GM23338 (cell line): ENCODE measurements around the gene TAS2R10. TPM values are rescaled to one million over a fixed set of nuclear protein-coding genes. Genes with fewer than 3 reads are reported as not detected.

Experiments
- ATAC-seq: fragments of 200-7000 bp; cut with Tn5 transposase; 3 replicates; pipeline ENCODE4 v1.9.1; 2020
- DNase-seq: peaks from one replicate; pipeline ENCODE4 v3.0.0-alpha.2; 2015; ENCODE audit warnings: low spot score
- H2AFZ ChIP-seq: fragments of 200-600 bp; sonication (generic); 2 replicates; pipeline ENCODE4 v1.8.0; 2016; ENCODE audit warnings: antibody characterized with exemption, mild to moderate bottlenecking, moderate library complexity
- H3F3A ChIP-seq: fragments of 200-600 bp; sonication (generic); replicated peaks from 2 replicates; pipeline ENCODE4 v1.8.0; 2017; ENCODE audit warnings: antibody characterized with exemption, mixed run types, low read depth
- H3K27ac ChIP-seq: fragments of 200-600 bp; sonication (generic); 2 replicates; pipeline ENCODE4 v1.6.1; 2016; ENCODE audit warnings: low read depth
- H3K27me3 ChIP-seq: fragments of 200-600 bp; sonication (generic); 2 replicates; pipeline ENCODE4 v1.8.0; 2016; ENCODE audit warnings: mild to moderate bottlenecking, mixed run types, moderate library complexity; ENCODE audit not compliant: insufficient read depth
- H3K36me3 ChIP-seq: fragments of 200-600 bp; sonication (generic); 2 replicates; pipeline ENCODE4 v1.8.0; 2016; ENCODE audit warnings: mild to moderate bottlenecking; ENCODE audit not compliant: insufficient read depth
- H3K4me1 ChIP-seq: fragments of 200-600 bp; sonication (generic); 2 replicates; pipeline ENCODE4 v1.8.0; 2016; ENCODE audit warnings: mild to moderate bottlenecking, moderate library complexity; ENCODE audit not compliant: insufficient read depth
- H3K4me2 ChIP-seq: fragments of 200-600 bp; sonication (generic); 2 replicates; pipeline ENCODE4 v1.7.1; 2017; ENCODE audit warnings: mixed run types
- H3K4me3 ChIP-seq: fragments of 200-600 bp; sonication (generic); 2 replicates; pipeline ENCODE4 v1.6.1; 2016; ENCODE audit warnings: mixed run types
- H3K79me2 ChIP-seq: fragments of 200-600 bp; sonication (generic); replicated peaks from 2 replicates; pipeline ENCODE4 v1.8.0; 2017; ENCODE audit warnings: mild to moderate bottlenecking; ENCODE audit not compliant: insufficient read depth
- H3K9me2 ChIP-seq: fragments of 200-600 bp; sonication (generic); 2 replicates; pipeline ENCODE4 v1.8.0; 2017; ENCODE audit not compliant: insufficient read depth
- H4K20me1 ChIP-seq: fragments of 200-600 bp; sonication (generic); replicated peaks from 2 replicates; pipeline ENCODE4 v1.8.0; 2017; ENCODE audit warnings: mild to moderate bottlenecking; ENCODE audit not compliant: insufficient read depth
- H3K27ac Mint-ChIP-seq: 2 replicates; pipeline ENCODE4 v1.8.0; 2020; ENCODE audit warnings: inconsistent platforms, mild to moderate bottlenecking, moderate library complexity, mixed read lengths
- H3K27me3 Mint-ChIP-seq: 3 replicates; pipeline ENCODE4 v1.8.0; 2022; ENCODE audit warnings: low read depth, mild to moderate bottlenecking, moderate library complexity, mixed read lengths, inconsistent platforms; ENCODE audit not compliant: insufficient read depth, poor library complexity
- H3K36me3 Mint-ChIP-seq: 3 replicates; pipeline ENCODE4 v1.8.0; 2021; ENCODE audit warnings: low read depth, mild to moderate bottlenecking, inconsistent platforms, moderate library complexity, mixed read lengths
- H3K4me1 Mint-ChIP-seq: 3 replicates; pipeline ENCODE4 v1.8.0; 2020; ENCODE audit warnings: mild to moderate bottlenecking, inconsistent platforms, mixed read lengths
- H3K4me3 Mint-ChIP-seq: 3 replicates; pipeline ENCODE4 v1.8.0; 2021; ENCODE audit warnings: moderate library complexity, mild to moderate bottlenecking, inconsistent platforms, mixed read lengths
- H3K9me3 Mint-ChIP-seq: 3 replicates; pipeline ENCODE4 v1.8.0; 2020; ENCODE audit warnings: moderate library complexity, mild to moderate bottlenecking, inconsistent platforms, mixed read lengths
- CREB1 ChIP-seq: fragments of 250-450 bp; sonication (Bioruptor Pico); IDR thresholded peaks from 2 replicates; pipeline ENCODE4 v1.5.0; 2020; ENCODE audit warnings: low read depth, mild to moderate bottlenecking, moderate library complexity
- CTCF ChIP-seq, 2 experiments: fragments of 200-600 bp in 1 of 2; sonication (generic) in 1 of 2; conservative IDR thresholded peaks; 2 replicates each; pipeline versions ENCODE4 v1.5.1 to v1.6.1; 2016 to 2017; ENCODE audit warnings: antibody characterized with exemption in 2 of 2, low read depth in 2 of 2, mild to moderate bottlenecking in 2 of 2, moderate library complexity in 1 of 2
- EZH2 ChIP-seq: fragments of 200-600 bp; sonication (generic); IDR thresholded peaks from one replicate; pipeline ENCODE4 v1.8.0; 2017; ENCODE audit warnings: antibody characterized with exemption, mild to moderate bottlenecking, low read depth; ENCODE audit not compliant: unreplicated experiment
- JUNB ChIP-seq: IDR thresholded peaks from one replicate; pipeline ENCODE4 v1.6.1; 2016; ENCODE audit warnings: antibody characterized with exemption; ENCODE audit not compliant: unreplicated experiment
- NANOG ChIP-seq: IDR thresholded peaks from 2 replicates; pipeline ENCODE4 v1.6.1; 2016; ENCODE audit warnings: antibody characterized with exemption, borderline replicate concordance
- POLR2AphosphoS5 ChIP-seq: IDR thresholded peaks from 2 replicates; pipeline ENCODE4 v1.6.1; 2016; ENCODE audit warnings: antibody characterized with exemption, low read depth
- REST ChIP-seq: IDR thresholded peaks from one replicate; pipeline ENCODE4 v1.6.1; 2018; ENCODE audit warnings: antibody characterized with exemption; ENCODE audit not compliant: unreplicated experiment
- STAT1 ChIP-seq: IDR thresholded peaks from one replicate; pipeline ENCODE4 v1.6.1; 2016; ENCODE audit warnings: antibody characterized with exemption; ENCODE audit not compliant: unreplicated experiment
- ZNF114 ChIP-seq: fragments of 250-450 bp; sonication (Bioruptor Pico); IDR thresholded peaks from 2 replicates; pipeline ENCODE4 v1.5.0; 2020; ENCODE audit warnings: mild to moderate bottlenecking, moderate library complexity
- ZNF331 ChIP-seq: fragments of 250-450 bp; sonication (Bioruptor Pico); IDR thresholded peaks from 2 replicates; pipeline ENCODE4 v1.5.0; 2020; ENCODE audit warnings: low read depth, mild to moderate bottlenecking, moderate library complexity
- polyA plus RNA-seq: library from polyadenylated mRNA; unstranded; fragments of >200 nt; fragmentation: Nextera tagmentation; extraction: Ambion mirVana; gene quantifications from 2 replicates; pipeline ENCODE4 v1.2.1, GENCODE V29; 2016
- total RNA-seq: library from RNA; depleted of rRNA; stranded (reverse); fragments of >200 nt; shearing (Covaris generic); gene quantifications from 2 replicates; pipeline ENCODE4 v1.2.3, GENCODE V29; 2014
- TF ChIP-seq, protein P1 (sequence below): fragments of 250-450 bp; sonication (Bioruptor Pico); IDR thresholded peaks from 2 replicates; pipeline ENCODE4 v1.5.0; 2020; ENCODE audit warnings: mild to moderate bottlenecking, moderate library complexity

The TAS2R10 gene
- total and polyA plus RNA-seq, 2 experiments from 2014 or later = 0.66 to 1.1 TPM

- TF ChIP-seq CTCF (conservative IDR thresholded peaks at IDR 0.05; ENCODE audit: low read depth in 2 of 2) = no peak
- TF ChIP-seq CREB1 (CRISPR knock-in tag) = no peak
- TF ChIP-seq NANOG = no peak
Measured at GRCh38 chr12:10855807-10856206, 29.6 kb upstream of the TAS2R10 start (continued).

GRCh38 chr12:10853776-10854175, 27.6 kb upstream of the TAS2R10 start:
- no peaks in the 10 kb centered on the region; the same call in 1 of the 2 replicates for H4K20me1 ChIP-seq
- Mint-ChIP-seq H3K27me3 (peaks cover 2% of the 10 kb centered on the region), H3K27ac (no peak overlapping the region), H3K4me3 (no peak overlapping the region), H3K9me3 (peaks cover 38% of the 10 kb centered on the region), H3K36me3 (peaks cover 40% of the 10 kb centered on the region), H3K4me1 (no peaks in the 10 kb centered on the region)
- no peak overlapping the region for H3K4me2 ChIP-seq
- H2AFZ ChIP-seq = no peak overlapping the region
- no peak overlapping the region for H3K4me3 ChIP-seq
- no peaks in the 10 kb centered on the region for H3K27me3 ChIP-seq
- no peak for ATAC-seq
- no peaks in the 10 kb centered on the region for H3K4me1 ChIP-seq
- H3F3A ChIP-seq = no peaks in the 10 kb centered on the region
- H3K9me2 ChIP-seq = peaks cover 11% of the 10 kb centered on the region; the same call in 1 of the 2 replicates
- H3K36me3 ChIP-seq = peaks cover 9% of the 10 kb centered on the region
- no peak for DNase-seq
- H3K79me2 ChIP-seq = no peaks in the 10 kb centered on the region
- H3K27ac ChIP-seq = no peak overlapping the region
- TF ChIP-seq STAT1 (no peak), ZNF114 (CRISPR knock-in tag) (no peak), JUNB (no peak), EZH2 (no peak), NANOG (no peak), ZNF331 (CRISPR knock-in tag) (no peak), POLR2AphosphoS5 (no peak), CTCF (conservative IDR thresholded peaks at IDR 0.05; ENCODE audit: low read depth in 2 of 2) (no peak), CREB1 (CRISPR knock-in tag) (no peak), REST (no peak)
- TF ChIP-seq, protein P1, sequence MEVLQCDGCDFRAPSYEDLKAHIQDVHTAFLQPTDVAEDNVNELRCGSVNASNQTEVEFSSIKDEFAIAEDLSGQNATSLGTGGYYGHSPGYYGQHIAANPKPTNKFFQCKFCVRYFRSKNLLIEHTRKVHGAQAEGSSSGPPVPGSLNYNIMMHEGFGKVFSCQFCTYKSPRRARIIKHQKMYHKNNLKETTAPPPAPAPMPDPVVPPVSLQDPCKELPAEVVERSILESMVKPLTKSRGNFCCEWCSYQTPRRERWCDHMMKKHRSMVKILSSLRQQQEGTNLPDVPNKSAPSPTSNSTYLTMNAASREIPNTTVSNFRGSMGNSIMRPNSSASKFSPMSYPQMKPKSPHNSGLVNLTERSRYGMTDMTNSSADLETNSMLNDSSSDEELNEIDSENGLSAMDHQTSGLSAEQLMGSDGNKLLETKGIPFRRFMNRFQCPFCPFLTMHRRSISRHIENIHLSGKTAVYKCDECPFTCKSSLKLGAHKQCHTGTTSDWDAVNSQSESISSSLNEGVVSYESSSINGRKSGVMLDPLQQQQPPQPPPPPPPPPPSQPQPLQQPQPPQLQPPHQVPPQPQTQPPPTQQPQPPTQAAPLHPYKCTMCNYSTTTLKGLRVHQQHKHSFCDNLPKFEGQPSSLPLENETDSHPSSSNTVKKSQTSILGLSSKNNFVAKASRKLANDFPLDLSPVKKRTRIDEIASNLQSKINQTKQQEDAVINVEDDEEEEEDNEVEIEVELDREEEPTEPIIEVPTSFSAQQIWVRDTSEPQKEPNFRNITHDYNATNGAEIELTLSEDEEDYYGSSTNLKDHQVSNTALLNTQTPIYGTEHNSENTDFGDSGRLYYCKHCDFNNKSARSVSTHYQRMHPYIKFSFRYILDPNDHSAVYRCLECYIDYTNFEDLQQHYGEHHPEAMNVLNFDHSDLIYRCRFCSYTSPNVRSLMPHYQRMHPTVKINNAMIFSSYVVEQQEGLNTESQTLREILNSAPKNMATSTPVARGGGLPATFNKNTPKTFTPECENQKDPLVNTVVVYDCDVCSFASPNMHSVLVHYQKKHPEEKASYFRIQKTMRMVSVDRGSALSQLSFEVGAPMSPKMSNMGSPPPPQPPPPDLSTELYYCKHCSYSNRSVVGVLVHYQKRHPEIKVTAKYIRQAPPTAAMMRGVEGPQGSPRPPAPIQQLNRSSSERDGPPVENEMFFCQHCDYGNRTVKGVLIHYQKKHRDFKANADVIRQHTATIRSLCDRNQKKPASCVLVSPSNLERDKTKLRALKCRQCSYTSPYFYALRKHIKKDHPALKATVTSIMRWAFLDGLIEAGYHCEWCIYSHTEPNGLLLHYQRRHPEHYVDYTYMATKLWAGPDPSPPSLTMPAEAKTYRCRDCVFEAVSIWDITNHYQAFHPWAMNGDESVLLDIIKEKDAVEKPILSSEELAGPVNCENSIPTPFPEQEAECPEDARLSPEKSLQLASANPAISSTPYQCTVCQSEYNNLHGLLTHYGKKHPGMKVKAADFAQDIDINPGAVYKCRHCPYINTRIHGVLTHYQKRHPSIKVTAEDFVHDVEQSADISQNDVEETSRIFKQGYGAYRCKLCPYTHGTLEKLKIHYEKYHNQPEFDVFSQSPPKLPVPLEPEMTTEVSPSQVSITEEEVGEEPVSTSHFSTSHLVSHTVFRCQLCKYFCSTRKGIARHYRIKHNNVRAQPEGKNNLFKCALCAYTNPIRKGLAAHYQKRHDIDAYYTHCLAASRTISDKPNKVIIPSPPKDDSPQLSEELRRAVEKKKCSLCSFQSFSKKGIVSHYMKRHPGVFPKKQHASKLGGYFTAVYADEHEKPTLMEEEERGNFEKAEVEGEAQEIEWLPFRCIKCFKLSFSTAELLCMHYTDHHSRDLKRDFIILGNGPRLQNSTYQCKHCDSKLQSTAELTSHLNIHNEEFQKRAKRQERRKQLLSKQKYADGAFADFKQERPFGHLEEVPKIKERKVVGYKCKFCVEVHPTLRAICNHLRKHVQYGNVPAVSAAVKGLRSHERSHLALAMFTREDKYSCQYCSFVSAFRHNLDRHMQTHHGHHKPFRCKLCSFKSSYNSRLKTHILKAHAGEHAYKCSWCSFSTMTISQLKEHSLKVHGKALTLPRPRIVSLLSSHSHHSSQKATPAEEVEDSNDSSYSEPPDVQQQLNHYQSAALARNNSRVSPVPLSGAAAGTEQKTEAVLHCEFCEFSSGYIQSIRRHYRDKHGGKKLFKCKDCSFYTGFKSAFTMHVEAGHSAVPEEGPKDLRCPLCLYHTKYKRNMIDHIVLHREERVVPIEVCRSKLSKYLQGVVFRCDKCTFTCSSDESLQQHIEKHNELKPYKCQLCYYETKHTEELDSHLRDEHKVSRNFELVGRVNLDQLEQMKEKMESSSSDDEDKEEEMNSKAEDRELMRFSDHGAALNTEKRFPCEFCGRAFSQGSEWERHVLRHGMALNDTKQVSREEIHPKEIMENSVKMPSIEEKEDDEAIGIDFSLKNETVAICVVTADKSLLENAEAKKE (CRISPR knock-in tag) = no peak
